KG1 (cell line): ENCODE measurements around the gene LYVE1.
"Not testable (repeated sequence)": the region's sequence is repeated elsewhere in the genome, so short reads cannot be mapped to it uniquely, and the experiment has no call there.

Experiments
- DNase-seq: peaks from one replicate; lab custom pipeline; 2025; lab: John Stamatoyannopoulos, UW

Gene LYVE1

GRCh38 chr11:10568486-10568941 lies at the start of gene LYVE1:
LYVE1 (minus strand) TSS chr11:10568665; CDS start chr11:10568532, 133 bp downstream.
- no peak for DNase-seq

- DNase-seq: no peak
Observed at GRCh38 chr11:10617551-10617950, 49.1 kb upstream of the LYVE1 start.

- peak; percentile 43 for DNase-seq
Observed at GRCh38 chr11:10611979-10612862, 43.8 kb upstream of the LYVE1 start.

GRCh38 chr11:10609636-10610035 lies 41.2 kb upstream of the LYVE1 start:
- no peak for DNase-seq

- no peak for DNase-seq
Observed at GRCh38 chr11:10608584-10608983, 40.1 kb upstream of the LYVE1 start.

GRCh38 chr11:10607462-10608132 lies 39.1 kb upstream of the LYVE1 start:
- DNase-seq: no peak

GRCh38 chr11:10606536-10607208 lies 38.2 kb upstream of the LYVE1 start:
- DNase-seq: no peak

GRCh38 chr11:10605941-10606381 lies 37.5 kb upstream of the LYVE1 start:
- no peak for DNase-seq

GRCh38 chr11:10604798-10605197 lies 36.3 kb upstream of the LYVE1 start:
- no peak for DNase-seq

- DNase-seq: no peak
Observed at GRCh38 chr11:10604340-10604748, 35.9 kb upstream of the LYVE1 start.

- no peak for DNase-seq
Observed at GRCh38 chr11:10603721-10604297, 35.3 kb upstream of the LYVE1 start.

- no peak for DNase-seq
Observed at GRCh38 chr11:10602945-10603344, 34.5 kb upstream of the LYVE1 start.

GRCh38 chr11:10602366-10602765 lies 33.9 kb upstream of the LYVE1 start:
- no peak for DNase-seq

GRCh38 chr11:10601837-10602236 lies 33.4 kb upstream of the LYVE1 start:
- DNase-seq: no peak

GRCh38 chr11:10600570-10601248 lies 32.2 kb upstream of the LYVE1 start:
- no peak for DNase-seq

GRCh38 chr11:10599388-10600175 lies 31.1 kb upstream of the LYVE1 start:
- no peak for DNase-seq

GRCh38 chr11:10598816-10599215 lies 30.4 kb upstream of the LYVE1 start:
- no peak for DNase-seq

GRCh38 chr11:10597877-10598351 lies 29.4 kb upstream of the LYVE1 start:
- DNase-seq: no peak

GRCh38 chr11:10595840-10596239 lies 27.4 kb upstream of the LYVE1 start:
- not testable (repeated sequence) for DNase-seq

GRCh38 chr11:10594407-10594806 lies 25.9 kb upstream of the LYVE1 start:
- DNase-seq: no peak

GRCh38 chr11:10592331-10592730 lies 23.9 kb upstream of the LYVE1 start:
- no peak for DNase-seq
